Lower leg skin (tissue), 4 donors: ENCODE results near the gene C11orf24. TPM values are rescaled to one million over a fixed set of nuclear protein-coding genes. Genes with fewer than 3 reads are reported as not detected.

ENCODE experiments used
- DNase-seq, 2 donors: peaks; one replicate each; pipeline ENCODE4 v3.0.0-alpha.2; 2019; ENCODE audit warnings: low spot score in 2 of 2
- H3K4me3 ChIP-seq: fragments of 200-600 bp; sonication (generic); 2 replicates; pipeline ENCODE4 v1.5.1; 2017; ENCODE audit warnings: mild to moderate bottlenecking, low read depth; ENCODE audit not compliant: poor library complexity, severe bottlenecking
- POLR2A ChIP-seq, 2 donors: fragments of 450-650 bp; IDR thresholded peaks; one replicate each; pipeline ENCODE4 v1.6.1; 2016 to 2017; ENCODE audit warnings: antibody characterized with exemption in 2 of 2, mild to moderate bottlenecking in 1 of 2, moderate library complexity in 1 of 2
- WGBS, 2 donors: methylation state at CpG; one replicate each; pipeline ENCODE4 v1.1.5; 2018; 5-methylcytosine and 5-hydroxymethylcytosine counted together
- intact Hi-C: fragments of 100-400 bp; cut with DNase I; formaldehyde crosslinking; loops from one replicate; pipeline ENCODE4 v1.15.0; 2023; ENCODE audit warnings: low total_unique reads
- total RNA-seq, 4 donors: library from RNA; depleted of rRNA; stranded (reverse); fragments of >200 nt; gene quantifications; one replicate each; pipeline ENCODE4 v1.1.0, GENCODE V29; 2016
- TF ChIP-seq, protein P1 (sequence below), 3 donors: fragments of 450-650 bp; IDR thresholded peaks; one replicate each; pipeline ENCODE4 v1.5.1; 2016; ENCODE audit warnings: antibody characterized with exemption in 3 of 3, mild to moderate bottlenecking in 3 of 3, moderate library complexity in 2 of 3

The C11orf24 gene
- total RNA-seq, 4 donors from 2014 or later: 12.5 to 37.8 (median 16.2) TPM

DNA sequence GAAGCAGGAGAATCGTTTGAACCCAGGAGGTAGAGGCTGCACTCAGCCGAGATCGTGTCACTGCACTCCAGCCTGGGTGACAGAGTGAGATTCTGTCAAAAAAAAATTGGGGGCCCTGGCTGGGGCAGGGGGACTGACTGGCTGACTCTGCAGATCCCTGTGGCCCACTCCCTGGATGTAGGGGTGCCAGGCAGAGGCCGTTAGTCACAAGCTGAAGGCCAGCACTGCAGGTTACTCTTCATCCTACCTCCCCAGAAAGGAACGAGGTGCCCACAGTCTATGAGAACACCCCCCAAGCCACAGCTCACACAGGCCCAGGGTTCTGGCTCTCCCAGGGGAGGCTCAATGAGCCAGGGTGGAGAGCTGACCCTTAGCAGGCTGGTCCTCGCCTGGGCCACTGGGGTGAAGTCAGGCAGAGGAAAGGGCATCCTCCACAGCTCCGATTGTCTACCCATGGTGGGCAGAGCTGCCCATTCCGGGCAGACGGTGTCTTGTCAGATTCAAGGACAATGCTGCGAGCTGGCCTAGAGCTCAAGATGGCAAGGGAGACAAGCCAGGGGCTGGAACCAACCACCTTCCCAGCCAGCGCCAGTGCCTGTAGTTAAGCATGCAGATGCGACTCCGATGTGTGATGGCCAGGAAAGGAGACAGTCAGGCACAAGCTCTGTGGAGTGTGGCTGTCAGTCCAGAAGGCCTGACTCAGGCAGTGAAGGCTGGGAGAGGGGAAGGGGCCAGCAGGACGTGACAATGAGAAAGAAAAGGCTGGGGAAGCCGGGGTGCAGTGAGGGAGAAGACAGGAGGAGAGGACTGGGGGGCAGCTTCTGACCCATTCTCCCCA lies 12.4 kb downstream of the C11orf24 start:
- 86 to 89% methylated on average over 15 of the region's 15 CpGs for WGBS, 2 donors
- peak in 1 of 2 donors; percentile 77 for DNase-seq
- intact Hi-C loops: loop anchor here (2.0 kb wide), 2 partner anchors 39 to 125 kb away; no protein-coding TSS in a partner anchor
- H3K4me3 ChIP-seq: no peak overlapping the region
- TF ChIP-seq, protein P1, sequence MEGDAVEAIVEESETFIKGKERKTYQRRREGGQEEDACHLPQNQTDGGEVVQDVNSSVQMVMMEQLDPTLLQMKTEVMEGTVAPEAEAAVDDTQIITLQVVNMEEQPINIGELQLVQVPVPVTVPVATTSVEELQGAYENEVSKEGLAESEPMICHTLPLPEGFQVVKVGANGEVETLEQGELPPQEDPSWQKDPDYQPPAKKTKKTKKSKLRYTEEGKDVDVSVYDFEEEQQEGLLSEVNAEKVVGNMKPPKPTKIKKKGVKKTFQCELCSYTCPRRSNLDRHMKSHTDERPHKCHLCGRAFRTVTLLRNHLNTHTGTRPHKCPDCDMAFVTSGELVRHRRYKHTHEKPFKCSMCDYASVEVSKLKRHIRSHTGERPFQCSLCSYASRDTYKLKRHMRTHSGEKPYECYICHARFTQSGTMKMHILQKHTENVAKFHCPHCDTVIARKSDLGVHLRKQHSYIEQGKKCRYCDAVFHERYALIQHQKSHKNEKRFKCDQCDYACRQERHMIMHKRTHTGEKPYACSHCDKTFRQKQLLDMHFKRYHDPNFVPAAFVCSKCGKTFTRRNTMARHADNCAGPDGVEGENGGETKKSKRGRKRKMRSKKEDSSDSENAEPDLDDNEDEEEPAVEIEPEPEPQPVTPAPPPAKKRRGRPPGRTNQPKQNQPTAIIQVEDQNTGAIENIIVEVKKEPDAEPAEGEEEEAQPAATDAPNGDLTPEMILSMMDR (IDR thresholded peaks at IDR 0.05): no peak
- no peak for TF ChIP-seq POLR2A (IDR thresholded peaks at IDR 0.05)

DNA sequence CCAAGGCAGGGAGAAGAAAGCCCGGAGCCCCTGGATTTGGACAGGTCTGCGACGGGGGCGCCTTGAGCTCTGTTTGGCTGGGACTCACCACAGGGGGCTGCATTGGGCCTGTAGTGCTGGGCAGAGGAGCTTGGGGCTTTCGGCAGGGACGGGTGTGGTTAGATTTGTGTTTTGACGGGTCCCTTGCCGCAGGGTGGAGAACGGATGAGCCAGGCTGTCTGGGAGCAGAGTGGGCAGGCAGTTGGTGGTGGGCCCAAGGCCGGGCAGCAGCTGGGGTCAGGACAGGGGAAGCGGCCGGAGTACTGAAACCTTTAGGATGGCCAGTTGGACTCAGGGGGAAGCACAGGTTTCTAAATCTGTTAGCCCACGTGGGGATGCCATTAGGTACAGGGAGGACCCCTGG lies 13.4 kb downstream of the C11orf24 start:
- DNase-seq: no peak
- 77 to 79% methylated on average over 13 of the region's 13 CpGs for WGBS, 2 donors
- no peak overlapping the region for H3K4me3 ChIP-seq
- TF ChIP-seq POLR2A (IDR thresholded peaks at IDR 0.05): no peak
- TF ChIP-seq, protein P1 (IDR thresholded peaks at IDR 0.05): no peak
- intact Hi-C loops: loop anchor here (2.0 kb wide), 2 partner anchors 40 to 126 kb away; no protein-coding TSS in a partner anchor

DNA sequence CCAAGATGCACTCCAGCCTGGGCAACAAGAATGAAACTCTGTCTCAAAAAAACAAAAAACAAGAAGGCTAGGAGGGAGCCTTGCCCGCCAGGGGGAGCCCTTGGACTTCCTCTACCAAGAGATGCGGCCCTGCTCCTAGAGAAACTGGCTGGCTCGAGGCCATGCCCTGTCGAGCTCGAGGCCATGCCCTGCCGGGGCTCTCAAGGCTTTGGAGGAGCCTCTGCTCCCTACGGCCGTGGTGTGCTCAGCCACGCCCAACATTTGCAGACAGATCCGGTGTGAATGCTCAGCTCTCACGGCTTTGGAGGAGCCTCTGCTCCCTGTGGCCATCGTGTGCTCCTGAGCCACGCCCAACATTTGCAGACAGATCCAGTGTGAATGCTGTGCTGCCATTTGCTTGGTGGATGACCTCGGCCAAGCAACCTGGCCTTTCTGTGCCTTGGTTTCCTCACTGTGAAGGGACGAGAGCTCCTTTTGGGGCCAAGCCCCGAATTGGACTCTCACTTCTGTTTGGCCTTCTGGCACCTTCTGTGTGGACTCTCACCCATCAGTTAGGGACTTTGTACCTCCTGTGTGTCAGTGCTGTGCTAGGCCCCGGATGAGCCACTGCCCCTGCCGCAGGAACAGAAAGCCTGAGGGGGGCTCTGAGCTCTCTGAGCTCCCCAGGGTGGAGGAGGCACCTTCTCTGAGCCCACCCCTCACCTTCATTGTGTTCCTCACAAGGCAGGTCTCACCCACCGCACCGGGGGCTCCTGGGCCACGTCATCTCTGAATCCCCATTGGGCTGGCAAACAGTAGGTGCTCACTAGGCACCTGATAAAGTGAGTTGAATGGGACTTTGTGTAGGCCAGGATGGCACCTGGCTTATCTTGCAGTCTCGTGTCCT lies 14.1 kb downstream of the C11orf24 start:
- intact Hi-C loops: loop anchor here (2.0 kb wide), 2 partner anchors 41 to 127 kb away; no protein-coding TSS in a partner anchor
- DNase-seq: peak; percentile 95 to 99
- H3K4me3 ChIP-seq: no peak overlapping the region
- 36 to 37% methylated on average over 22 of the region's 22 CpGs for WGBS, 2 donors
- TF ChIP-seq, protein P1 (IDR thresholded peaks at IDR 0.05): peak in 1 of 3 donors; percentile 78
- no peak for TF ChIP-seq POLR2A (IDR thresholded peaks at IDR 0.05)

DNA sequence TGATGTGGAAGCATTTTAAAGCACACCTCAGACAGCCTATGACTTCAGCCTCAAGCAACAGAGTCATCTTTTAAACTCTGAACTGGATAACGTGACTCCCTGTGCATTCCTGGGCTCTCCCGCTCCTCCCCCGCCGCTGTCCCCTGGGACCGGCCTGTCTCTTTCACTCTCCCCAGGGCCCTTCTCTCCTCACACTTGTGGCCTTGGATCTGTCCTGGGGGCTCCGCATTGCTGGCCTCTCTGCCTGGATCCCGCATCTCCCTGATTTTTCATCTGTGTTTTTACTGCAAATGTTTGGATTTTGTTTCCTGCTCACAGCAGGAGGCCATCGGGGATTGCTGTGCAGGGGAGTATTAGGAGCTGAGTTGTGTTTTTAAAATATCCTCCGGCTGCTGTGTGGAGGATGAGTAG lies 15.4 kb downstream of the C11orf24 start:
- intact Hi-C loops: no loop called here
- TF ChIP-seq, protein P1 (IDR thresholded peaks at IDR 0.05): no peak
- no peak for TF ChIP-seq POLR2A (IDR thresholded peaks at IDR 0.05)
- peak in 1 of 2 donors; percentile 72 for DNase-seq
- H3K4me3 ChIP-seq: no peak overlapping the region
- 63 to 65% methylated on average over 9 of the region's 9 CpGs for WGBS, 2 donors

DNA sequence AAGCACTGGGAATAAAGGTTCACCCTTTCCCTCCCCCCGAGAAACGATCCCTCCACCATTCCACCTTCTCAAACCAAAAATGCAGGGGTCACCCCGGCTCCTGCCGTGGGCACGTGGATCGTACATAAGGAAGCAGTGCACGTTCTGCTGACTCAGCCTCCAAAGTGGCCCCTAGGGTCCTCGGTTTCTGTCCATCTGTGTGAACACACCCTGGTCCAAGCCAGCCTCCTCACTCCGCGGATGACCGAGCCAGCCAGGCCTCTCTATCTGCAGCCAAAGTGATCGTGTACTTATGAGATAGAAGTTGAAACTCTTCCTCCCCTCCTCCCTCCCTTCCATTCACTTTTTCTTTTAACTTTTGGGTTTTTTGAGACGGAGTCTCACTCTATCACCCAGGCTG lies 16.2 kb downstream of the C11orf24 start:
- no peak overlapping the region for H3K4me3 ChIP-seq
- TF ChIP-seq, protein P1 (IDR thresholded peaks at IDR 0.05): no peak
- no peak for TF ChIP-seq POLR2A (IDR thresholded peaks at IDR 0.05)
- peak in 1 of 2 donors; percentile 57 for DNase-seq
- WGBS, 2 donors: 58 to 81% methylated on average over 13 of the region's 13 CpGs
- intact Hi-C loops: no loop called here
